HCT116 (cell line): ENCODE results near the gene NTNG1. TPM values are rescaled to one million over a fixed set of nuclear protein-coding genes. Genes with fewer than 3 reads are reported as not detected.

Source experiments
- ATAC-seq: fragments of 200-7000 bp; cut with Tn5 transposase; 2 replicates; pipeline ENCODE4 v1.9.1; 2020; ENCODE audit warnings: mild to moderate bottlenecking, moderate library complexity
- Bru-seq: library from RNA; stranded (reverse); fragments of 400-500 nt; gene quantifications from one replicate; lab custom pipeline; 2021; lab: Mats Ljungman, UMichigan
- BruChase-seq, 2 experiments: library from RNA; stranded (reverse); fragments of 400-500 nt; gene quantifications; one replicate each; lab custom pipeline; 2021; lab: Mats Ljungman, UMichigan
- BruUV-seq: library from RNA; stranded (reverse); fragments of 400-500 nt; replicated peaks from 2 replicates; lab custom pipeline; 2021; lab: Mats Ljungman, UMichigan
- CTCF ChIA-PET: fragments of 300-600 bp; sonication (Branson Sonifier 250); formaldehyde crosslinking; loops from one replicate; lab custom pipeline; 2021; ENCODE audit warnings: antibody characterized with exemption; lab: Charles Lee
- POLR2A ChIA-PET: fragments of 300-600, 350-600 bp; sonication (Branson Sonifier 250); formaldehyde crosslinking; loops from one replicate; lab custom pipeline; 2021; ENCODE audit warnings: antibody characterized with exemption; lab: Charles Lee
- RAD21 ChIA-PET, 2 experiments: fragments of 300-600 bp; sonication (Branson Sonifier 250); formaldehyde crosslinking; loops; one replicate each; lab custom pipeline; 2023; ENCODE audit warnings: low total read pairs in 2 of 2; ENCODE audit not compliant: uncharacterized antibody in 2 of 2, unreplicated experiment in 2 of 2, low non-redundant PET in 1 of 2; lab: Charles Lee
- DNase-seq: peaks from one replicate; pipeline ENCODE4 v3.0.0-alpha.2; 2010; ENCODE audit warnings: low read depth, low spot score
- H2AFZ ChIP-seq: fragments of 200-600 bp; shearing (Covaris generic), sonication (generic); 2 replicates; pipeline ENCODE4 v1.6.1; 2017; ENCODE audit warnings: low read depth, mixed run types, mixed read lengths, antibody characterized with exemption, low read length; ENCODE audit not compliant: poor library complexity, severe bottlenecking
- H3K27ac ChIP-seq: 2 replicates; pipeline ENCODE4 v1.5.1; 2012; ENCODE audit warnings: low read depth, low read length
- H3K27me3 ChIP-seq: fragments of 200-600 bp; sonication (generic); 2 replicates; pipeline ENCODE4 v1.6.1; 2016; ENCODE audit warnings: mixed run types, low read length, mixed read lengths; ENCODE audit not compliant: insufficient read depth
- H3K36me3 ChIP-seq, 2 experiments: fragments of 200-500 bp in 1 of 2; fragments of 200-600 bp in 1 of 2; sonication (Bioruptor generic) in 1 of 2; sonication (generic) in 1 of 2; 2 replicates each; pipeline versions ENCODE4 v1.5.1 to v1.6.1; 2014 to 2016; ENCODE audit warnings: low read length in 2 of 2, inconsistent platforms in 1 of 2, mixed read lengths in 1 of 2, mixed run types in 1 of 2; ENCODE audit not compliant: insufficient read depth in 2 of 2, control insufficient read depth in 1 of 2
- H3K4me1 ChIP-seq, 2 experiments: fragments of 200-600 bp in 1 of 2; sonication (generic) in 1 of 2; 2 replicates each; pipeline versions ENCODE4 v1.5.1 to v1.6.1; 2012 to 2017; ENCODE audit warnings: low read length in 2 of 2, inconsistent platforms in 1 of 2, mild to moderate bottlenecking in 1 of 2, mixed read lengths in 1 of 2, mixed run types in 1 of 2, moderate library complexity in 1 of 2; ENCODE audit not compliant: insufficient read depth in 2 of 2, control insufficient read depth in 1 of 2
- H3K4me2 ChIP-seq: fragments of 200-600 bp; sonication (generic); 2 replicates; pipeline ENCODE4 v1.6.1; 2017; ENCODE audit warnings: mixed run types, low read length, mixed read lengths
- H3K4me3 ChIP-seq, 2 experiments: fragments of 200-600 bp in 1 of 2; sonication (generic) in 1 of 2; replicated peaks in 1 of 2; 2 replicates each; pipeline ENCODE4 v1.5.1; 2011 to 2016; ENCODE audit warnings: low read length in 2 of 2, control low read depth in 1 of 2, low read depth in 1 of 2, mild to moderate bottlenecking in 1 of 2, mixed read lengths in 1 of 2, mixed run types in 1 of 2
- H3K79me2 ChIP-seq: fragments of 200-600 bp; sonication (generic); 2 replicates; pipeline ENCODE4 v1.6.1; 2017; ENCODE audit warnings: mild to moderate bottlenecking, mixed run types, low read length, moderate library complexity, mixed read lengths; ENCODE audit not compliant: insufficient read depth
- H3K9ac ChIP-seq: fragments of 200-600 bp; sonication (generic); 2 replicates; pipeline ENCODE4 v1.6.1; 2016; ENCODE audit warnings: low read length, mixed read lengths
- H3K9me2 ChIP-seq: fragments of 200-600 bp; sonication (generic), shearing (Covaris generic); 2 replicates; pipeline ENCODE4 v1.6.1; 2017; ENCODE audit warnings: mixed run types, mild to moderate bottlenecking, moderate library complexity; ENCODE audit not compliant: insufficient read depth
- H3K9me3 ChIP-seq, 2 experiments: fragments of 200-500 bp in 1 of 2; fragments of 200-600 bp in 1 of 2; sonication (Bioruptor generic) in 1 of 2; sonication (generic) in 1 of 2; 2 replicates each; pipeline ENCODE4 v1.6.1; 2014 to 2017; ENCODE audit warnings: low read length in 2 of 2, mixed read lengths in 2 of 2, inconsistent platforms in 1 of 2, low read depth in 1 of 2, mild to moderate bottlenecking in 1 of 2, mixed run types in 1 of 2, moderate library complexity in 1 of 2; ENCODE audit not compliant: control insufficient read depth in 1 of 2, insufficient read depth in 1 of 2
- H4K20me1 ChIP-seq: fragments of 200-600 bp; sonication (generic), shearing (Covaris generic); 2 replicates; pipeline ENCODE4 v1.6.1; 2017; ENCODE audit warnings: mixed run types, mild to moderate bottlenecking, moderate library complexity; ENCODE audit not compliant: insufficient read depth
- CBX3 ChIP-seq: IDR thresholded peaks from 2 replicates; pipeline ENCODE4 v1.6.1; 2012; ENCODE audit warnings: low read depth
- EGR1 ChIP-seq: IDR thresholded peaks from 2 replicates; pipeline ENCODE4 v1.6.1; 2012; ENCODE audit warnings: low read depth
- EZH2 ChIP-seq: fragments of 200-600 bp; sonication (generic); IDR thresholded peaks from 2 replicates; pipeline ENCODE4 v1.6.1; 2017; ENCODE audit warnings: antibody characterized with exemption, mixed run types
- RAD21 ChIP-seq: IDR thresholded peaks from 2 replicates; pipeline ENCODE4 v1.6.1; 2012; ENCODE audit warnings: low read depth, mild to moderate bottlenecking
- SIN3A ChIP-seq: IDR thresholded peaks from 2 replicates; pipeline ENCODE4 v1.6.1; 2012; ENCODE audit warnings: low read depth
- SP1 ChIP-seq: IDR thresholded peaks from 2 replicates; pipeline ENCODE4 v1.6.1; 2012; ENCODE audit warnings: low read depth
- SRF ChIP-seq: IDR thresholded peaks from 2 replicates; pipeline ENCODE4 v1.6.1; 2012; ENCODE audit warnings: low read depth
- TCF7L2 ChIP-seq: IDR thresholded peaks from 2 replicates; pipeline ENCODE4 v1.7.0; 2011; ENCODE audit warnings: borderline replicate concordance, inconsistent platforms; ENCODE audit not compliant: insufficient read depth, insufficient read length; ENCODE audit errors: extremely low read depth
- ZFX ChIP-seq: fragments of 450-650 bp; IDR thresholded peaks from 2 replicates; pipeline ENCODE4 v1.6.1; 2017
- ZNF274 ChIP-seq: fragments of 200-500 bp; sonication (Bioruptor generic); IDR thresholded peaks from 2 replicates; pipeline ENCODE4 v1.6.1; 2014; ENCODE audit warnings: mild to moderate bottlenecking, low read depth, low read length, inconsistent platforms
- intact Hi-C: fragments of 100-400 bp; cut with micrococcal nuclease; formaldehyde crosslinking; loops from 2 replicates; pipeline ENCODE4 v1.10.0; 2022
- long read RNA-seq: library from polyadenylated mRNA; unstranded; transcript quantifications from one replicate; pipeline ENCODE4 v2.0.0, GENCODE V29; 2021; ENCODE audit not compliant: unreplicated experiment
- polyA plus RNA-seq: library from polyadenylated mRNA; unstranded; fragments of >200 nt; gene quantifications from 2 replicates; pipeline ENCODE4 v1.2.1, GENCODE V29; 2012; ENCODE audit warnings: missing spikeins
- total RNA-seq: library from RNA; stranded (reverse); gene quantifications from one replicate; pipeline ENCODE4 v1.2.1, GENCODE V29; 2021; ENCODE audit not compliant: unreplicated experiment
- TF ChIP-seq, protein P1 (sequence below): IDR thresholded peaks from 2 replicates; pipeline ENCODE4 v1.6.1; 2012; ENCODE audit warnings: low read depth
- TF ChIP-seq, protein P2 (sequence below): IDR thresholded peaks from 2 replicates; pipeline ENCODE4 v1.6.1; 2011; ENCODE audit warnings: mild to moderate bottlenecking, low read length, moderate library complexity; ENCODE audit not compliant: insufficient replicate concordance; ENCODE audit errors: extremely low read depth
- TF ChIP-seq, protein P3 (sequence below): IDR thresholded peaks from 2 replicates; pipeline ENCODE4 v1.6.1; 2012

NTNG1 gene
- not detected for total RNA-seq
- not detected in 2 replicates for polyA plus RNA-seq
- percentile 3 among the genes with signal in this experiment for Bru-seq, nascent RNA
- BruChase-seq, experiment 1, labeled RNA remaining after a 6-hour chase = percentile 3 among the genes with signal in this experiment
- percentile 5 among the genes with signal in this experiment for BruChase-seq, experiment 2, labeled RNA remaining after a 2-hour chase
- long read RNA-seq = 0 reads

DNA sequence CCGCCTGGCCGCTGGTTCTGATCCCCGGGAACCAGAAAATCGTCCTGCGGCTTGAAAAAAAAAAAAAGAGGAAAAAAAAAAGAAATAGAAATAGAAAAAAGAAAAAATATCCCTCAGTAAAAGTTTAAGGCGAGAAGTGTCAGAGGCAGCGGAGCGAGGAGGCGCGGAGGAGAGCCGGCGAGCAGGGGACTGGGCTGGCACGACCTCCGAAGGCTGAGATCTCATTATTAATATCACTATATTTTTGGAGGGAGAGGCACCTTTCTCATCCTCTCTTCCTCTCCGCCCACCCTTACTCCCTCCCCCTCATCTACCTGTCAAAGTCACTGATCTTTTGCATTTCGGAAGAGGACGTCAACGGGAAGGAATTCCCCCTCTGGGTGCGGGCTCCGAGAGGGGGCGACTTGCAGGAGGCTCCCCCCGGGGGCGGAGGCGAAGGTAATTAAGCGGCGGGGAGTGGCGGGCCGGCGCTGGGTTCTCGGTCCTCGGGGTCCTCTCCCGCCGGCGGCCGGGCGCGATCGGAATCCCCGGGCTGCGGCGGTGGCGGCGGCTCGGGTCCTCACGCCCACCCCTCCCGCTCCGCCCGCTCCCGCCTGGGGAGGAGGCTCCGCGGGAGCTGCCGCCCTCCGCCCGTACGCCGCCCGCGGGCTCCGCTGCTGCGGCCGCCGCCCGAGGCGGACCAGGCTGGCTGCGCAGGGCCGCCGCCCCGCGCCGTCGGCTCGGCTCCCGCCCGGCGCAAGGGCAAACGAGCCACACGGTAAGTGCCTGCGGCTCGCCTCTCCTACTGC lies at the start of gene NTNG1:
Gene NTNG1 (plus strand): TSS at position 337 of the 788 bp plus-strand sequence.
- no peaks in the 10 kb centered on the region for H3K79me2 ChIP-seq
- H2AFZ ChIP-seq = no peak within 1 kb of the TSS
- TF ChIP-seq, protein P1, sequence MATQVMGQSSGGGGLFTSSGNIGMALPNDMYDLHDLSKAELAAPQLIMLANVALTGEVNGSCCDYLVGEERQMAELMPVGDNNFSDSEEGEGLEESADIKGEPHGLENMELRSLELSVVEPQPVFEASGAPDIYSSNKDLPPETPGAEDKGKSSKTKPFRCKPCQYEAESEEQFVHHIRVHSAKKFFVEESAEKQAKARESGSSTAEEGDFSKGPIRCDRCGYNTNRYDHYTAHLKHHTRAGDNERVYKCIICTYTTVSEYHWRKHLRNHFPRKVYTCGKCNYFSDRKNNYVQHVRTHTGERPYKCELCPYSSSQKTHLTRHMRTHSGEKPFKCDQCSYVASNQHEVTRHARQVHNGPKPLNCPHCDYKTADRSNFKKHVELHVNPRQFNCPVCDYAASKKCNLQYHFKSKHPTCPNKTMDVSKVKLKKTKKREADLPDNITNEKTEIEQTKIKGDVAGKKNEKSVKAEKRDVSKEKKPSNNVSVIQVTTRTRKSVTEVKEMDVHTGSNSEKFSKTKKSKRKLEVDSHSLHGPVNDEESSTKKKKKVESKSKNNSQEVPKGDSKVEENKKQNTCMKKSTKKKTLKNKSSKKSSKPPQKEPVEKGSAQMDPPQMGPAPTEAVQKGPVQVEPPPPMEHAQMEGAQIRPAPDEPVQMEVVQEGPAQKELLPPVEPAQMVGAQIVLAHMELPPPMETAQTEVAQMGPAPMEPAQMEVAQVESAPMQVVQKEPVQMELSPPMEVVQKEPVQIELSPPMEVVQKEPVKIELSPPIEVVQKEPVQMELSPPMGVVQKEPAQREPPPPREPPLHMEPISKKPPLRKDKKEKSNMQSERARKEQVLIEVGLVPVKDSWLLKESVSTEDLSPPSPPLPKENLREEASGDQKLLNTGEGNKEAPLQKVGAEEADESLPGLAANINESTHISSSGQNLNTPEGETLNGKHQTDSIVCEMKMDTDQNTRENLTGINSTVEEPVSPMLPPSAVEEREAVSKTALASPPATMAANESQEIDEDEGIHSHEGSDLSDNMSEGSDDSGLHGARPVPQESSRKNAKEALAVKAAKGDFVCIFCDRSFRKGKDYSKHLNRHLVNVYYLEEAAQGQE = no peak
- TF ChIP-seq CBX3 (no peak), SIN3A (no peak)
- no peaks in the 10 kb centered on the region for H3K9me2 ChIP-seq
- no peak within 1 kb of the TSS for H3K4me3 ChIP-seq
- POLR2A ChIA-PET = no interaction called here
- H3K36me3 ChIP-seq = no peaks in the 10 kb centered on the region
- no peak within 1 kb of the TSS for H3K9ac ChIP-seq
- H3K27me3 ChIP-seq = no peaks in the 10 kb centered on the region
- H3K27ac ChIP-seq = no peak within 1 kb of the TSS
- H3K4me2 ChIP-seq = no peak within 1 kb of the TSS
- H3K4me1 ChIP-seq = no peaks in the 10 kb centered on the region
- DNase-seq = no peak
- RAD21 ChIA-PET = no interaction called here
- no TSS peak for BruUV-seq
- no peaks in the 10 kb centered on the region; a peak in 1 of 4 replicates for H3K9me3 ChIP-seq
- H4K20me1 ChIP-seq = no peaks in the 10 kb centered on the region
- no peak for ATAC-seq
- CTCF ChIA-PET = no interaction called here
- intact Hi-C loops = no loop called here

DNA sequence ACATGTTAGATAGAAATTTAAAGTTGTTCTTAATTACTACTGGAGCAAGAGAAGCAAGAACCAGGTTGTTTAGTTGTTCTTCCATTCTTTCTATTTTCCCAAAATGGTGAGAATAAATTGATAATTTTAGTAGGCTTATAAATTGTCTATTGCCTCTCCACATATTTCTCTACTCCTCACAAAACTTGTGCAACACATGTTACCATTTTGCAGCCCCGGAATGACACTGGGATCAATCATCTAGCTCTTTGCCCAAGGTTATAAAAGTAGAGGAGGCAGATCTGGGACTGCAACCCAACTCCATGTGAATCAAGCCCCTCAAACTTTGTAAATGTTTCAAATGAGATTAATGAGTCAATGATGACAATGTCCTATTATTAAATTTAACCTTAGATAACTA lies 49.4 kb upstream of the NTNG1 start:
- H3K9me3 ChIP-seq = no peaks in the 10 kb centered on the region
- intact Hi-C loops = no loop called here
- H3K27me3 ChIP-seq = no peaks in the 10 kb centered on the region
- H3K27ac ChIP-seq = no peak overlapping the region
- no peak overlapping the region for H3K4me2 ChIP-seq
- H2AFZ ChIP-seq = no peak overlapping the region
- ChIA-PET RAD21 (no interaction called here), POLR2A (no interaction called here), CTCF (no interaction called here)
- no peak overlapping the region for H3K4me3 ChIP-seq
- ATAC-seq (no peak), DNase-seq (no peak)
- no peaks in the 10 kb centered on the region for H3K4me1 ChIP-seq
- H3K9me2 ChIP-seq = no peaks in the 10 kb centered on the region
- no peaks in the 10 kb centered on the region for H4K20me1 ChIP-seq
- BruUV-seq = no TSS peak
- no peaks in the 10 kb centered on the region for H3K36me3 ChIP-seq
- no peaks in the 10 kb centered on the region for H3K79me2 ChIP-seq
- H3K9ac ChIP-seq = no peak overlapping the region
- TF ChIP-seq CBX3 = no peak
- TF ChIP-seq SP1 = no peak
- TF ChIP-seq ZFX = no peak
- no peak for TF ChIP-seq EGR1
- no peak for TF ChIP-seq TCF7L2
- TF ChIP-seq EZH2 = no peak
- no peak for TF ChIP-seq SRF
- TF ChIP-seq ZNF274 = no peak
- TF ChIP-seq, protein P2, sequence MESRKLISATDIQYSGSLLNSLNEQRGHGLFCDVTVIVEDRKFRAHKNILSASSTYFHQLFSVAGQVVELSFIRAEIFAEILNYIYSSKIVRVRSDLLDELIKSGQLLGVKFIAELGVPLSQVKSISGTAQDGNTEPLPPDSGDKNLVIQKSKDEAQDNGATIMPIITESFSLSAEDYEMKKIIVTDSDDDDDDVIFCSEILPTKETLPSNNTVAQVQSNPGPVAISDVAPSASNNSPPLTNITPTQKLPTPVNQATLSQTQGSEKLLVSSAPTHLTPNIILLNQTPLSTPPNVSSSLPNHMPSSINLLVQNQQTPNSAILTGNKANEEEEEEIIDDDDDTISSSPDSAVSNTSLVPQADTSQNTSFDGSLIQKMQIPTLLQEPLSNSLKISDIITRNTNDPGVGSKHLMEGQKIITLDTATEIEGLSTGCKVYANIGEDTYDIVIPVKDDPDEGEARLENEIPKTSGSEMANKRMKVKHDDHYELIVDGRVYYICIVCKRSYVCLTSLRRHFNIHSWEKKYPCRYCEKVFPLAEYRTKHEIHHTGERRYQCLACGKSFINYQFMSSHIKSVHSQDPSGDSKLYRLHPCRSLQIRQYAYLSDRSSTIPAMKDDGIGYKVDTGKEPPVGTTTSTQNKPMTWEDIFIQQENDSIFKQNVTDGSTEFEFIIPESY = no peak
- no peak for TF ChIP-seq RAD21
- TF ChIP-seq, protein P3, sequence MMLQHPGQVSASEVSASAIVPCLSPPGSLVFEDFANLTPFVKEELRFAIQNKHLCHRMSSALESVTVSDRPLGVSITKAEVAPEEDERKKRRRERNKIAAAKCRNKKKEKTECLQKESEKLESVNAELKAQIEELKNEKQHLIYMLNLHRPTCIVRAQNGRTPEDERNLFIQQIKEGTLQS = no peak
